ENCODE results near the gene HTT.

HTT gene

GRCh38 chr4:3244747-3245146, 170.3 kb downstream of the HTT start:
- Histone ChIP-seq H3K9ac (ENCODE audit: insufficient read length) (no peak overlapping the region), H3K27ac (no peak overlapping the region)

DNA sequence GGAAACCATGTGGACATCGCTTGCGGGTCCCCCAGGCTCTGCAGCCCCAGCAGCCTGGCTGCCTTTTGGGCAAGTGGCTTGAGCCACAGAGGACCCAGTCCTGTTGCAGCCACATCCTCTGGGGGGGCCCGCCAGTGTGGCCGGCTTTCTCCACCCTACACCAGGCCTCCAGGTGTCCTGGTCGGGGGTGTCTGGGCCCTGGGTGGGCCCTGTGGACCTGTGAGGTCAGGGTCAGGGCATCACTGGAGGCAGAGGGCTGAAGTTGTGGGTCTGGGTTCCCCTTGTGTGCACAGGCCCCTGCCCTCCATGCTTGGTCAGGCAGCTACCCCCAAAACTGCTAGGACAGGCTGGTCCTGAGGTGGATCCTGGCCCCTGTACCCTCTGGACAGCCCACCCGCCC, 171.2 kb downstream of the HTT start:
- no peak for TF ChIP-seq EZH2 (IDR thresholded peaks at IDR 0.05)
- TF ChIP-seq FOXP2 (optimal IDR thresholded peaks at IDR 0.05; ENCODE audit: control extremely low read depth, extremely low read length, insufficient read depth) = no peak
- TF ChIP-seq POLR2AphosphoS5 (IDR thresholded peaks at IDR 0.05; ENCODE audit: borderline replicate concordance, low read depth, low read length) = no peak
- Histone ChIP-seq H3K36me3 (ENCODE audit: insufficient read depth, low read length) (no peaks in the 10 kb centered on the region), H3K27ac (no peak overlapping the region), H3K9ac (ENCODE audit: insufficient read length) (no peak overlapping the region), H3K9me3 (ENCODE audit: low read depth, low read length) (no peaks in the 10 kb centered on the region), H3K4me3 (no peak overlapping the region)
- no peak for DNase-seq (ENCODE audit: low read depth, low spot score)

More at GRCh38 chr4:3244747-3245146, 170.3 kb downstream of the HTT start:
- Histone ChIP-seq H3K36me3 (ENCODE audit: insufficient read depth, low read length) (no peaks in the 10 kb centered on the region; the same call in 1 of the 2 replicates), H3K9me3 (ENCODE audit: low read depth, low read length) (no peaks in the 10 kb centered on the region), H3K4me3 (no peak overlapping the region)
- DNase-seq (ENCODE audit: low read depth, low spot score) = no peak
- TF ChIP-seq POLR2AphosphoS5 (IDR thresholded peaks at IDR 0.05; ENCODE audit: borderline replicate concordance, low read depth, low read length) (no peak), FOXP2 (optimal IDR thresholded peaks at IDR 0.05; ENCODE audit: control extremely low read depth, extremely low read length, insufficient read depth) (no peak), EZH2 (IDR thresholded peaks at IDR 0.05) (no peak)

- no peak for DNase-seq (ENCODE audit: low read depth, low spot score)
- Histone ChIP-seq H3K9me3 (ENCODE audit: low read depth, low read length) (no peaks in the 10 kb centered on the region), H3K36me3 (ENCODE audit: insufficient read depth, low read length) (no peaks in the 10 kb centered on the region), H3K9ac (ENCODE audit: insufficient read length) (no peak overlapping the region), H3K27ac (no peak overlapping the region), H3K4me3 (no peak overlapping the region)
- TF ChIP-seq FOXP2 (optimal IDR thresholded peaks at IDR 0.05; ENCODE audit: control extremely low read depth, extremely low read length, insufficient read depth) (no peak), POLR2AphosphoS5 (IDR thresholded peaks at IDR 0.05; ENCODE audit: borderline replicate concordance, low read depth, low read length) (no peak), EZH2 (IDR thresholded peaks at IDR 0.05) (no peak)
These were observed 172.2 kb downstream of the HTT start for GRCh38 chr4:3246458-3247398.

GRCh38 chr4:3247399-3248177, 173.1 kb downstream of the HTT start:
- Histone ChIP-seq H3K36me3 (ENCODE audit: insufficient read depth, low read length) (no peaks in the 10 kb centered on the region), H3K9ac (ENCODE audit: insufficient read length) (no peak overlapping the region), H3K9me3 (ENCODE audit: low read depth, low read length) (no peaks in the 10 kb centered on the region), H3K4me3 (no peak overlapping the region), H3K27ac (no peak overlapping the region)
- DNase-seq (ENCODE audit: low read depth, low spot score) = no peak
- TF ChIP-seq POLR2AphosphoS5 (IDR thresholded peaks at IDR 0.05; ENCODE audit: borderline replicate concordance, low read depth, low read length) (no peak), EZH2 (IDR thresholded peaks at IDR 0.05) (no peak), FOXP2 (optimal IDR thresholded peaks at IDR 0.05; ENCODE audit: control extremely low read depth, extremely low read length, insufficient read depth) (no peak)

DNA sequence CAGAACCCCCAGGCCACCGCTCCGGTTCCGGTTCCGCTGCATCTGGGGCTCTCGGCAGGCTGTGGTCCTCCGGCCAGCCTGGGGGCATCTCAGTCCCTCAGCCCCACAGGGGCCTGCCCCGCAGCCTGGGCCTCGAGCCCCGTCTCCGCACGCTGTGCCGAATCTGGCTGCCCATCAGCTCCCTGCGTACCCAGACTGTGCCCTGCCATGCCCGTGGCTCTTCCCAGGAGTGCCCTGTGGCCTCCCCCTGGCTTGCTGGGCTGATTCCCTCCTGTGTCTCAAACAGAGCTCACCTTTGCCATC, 173.6 kb downstream of the HTT start:
- no peak overlapping the region for H3K4me3 ChIP-seq
- H3K27ac ChIP-seq = no peak overlapping the region
- no peak for TF ChIP-seq EZH2 (IDR thresholded peaks at IDR 0.05)
- TF ChIP-seq POLR2AphosphoS5 (IDR thresholded peaks at IDR 0.05; ENCODE audit: borderline replicate concordance, low read depth, low read length) = no peak
- no peak for TF ChIP-seq FOXP2 (optimal IDR thresholded peaks at IDR 0.05; ENCODE audit: control extremely low read depth, extremely low read length, insufficient read depth)
- H3K36me3 ChIP-seq (ENCODE audit: insufficient read depth, low read length) = no peaks in the 10 kb centered on the region
- no peaks in the 10 kb centered on the region for H3K9me3 ChIP-seq (ENCODE audit: low read depth, low read length)
- H3K9ac ChIP-seq (ENCODE audit: insufficient read length) = no peak overlapping the region
- no peak for DNase-seq (ENCODE audit: low read depth, low spot score)

- no peak for DNase-seq (ENCODE audit: low read depth, low spot score)
- no peak for TF ChIP-seq POLR2AphosphoS5 (IDR thresholded peaks at IDR 0.05; ENCODE audit: borderline replicate concordance, low read depth, low read length)
- TF ChIP-seq FOXP2 (optimal IDR thresholded peaks at IDR 0.05; ENCODE audit: control extremely low read depth, extremely low read length, insufficient read depth) = no peak
- TF ChIP-seq EZH2 (IDR thresholded peaks at IDR 0.05) = no peak
- no peaks in the 10 kb centered on the region for H3K9me3 ChIP-seq (ENCODE audit: low read depth, low read length)
- H3K27ac ChIP-seq = no peak within 1 kb of the TSS
- H3K9ac ChIP-seq (ENCODE audit: insufficient read length) = no peak within 1 kb of the TSS
- no peaks in the 10 kb centered on the region for H3K36me3 ChIP-seq (ENCODE audit: insufficient read depth, low read length)
- H3K4me3 ChIP-seq = no peak within 1 kb of the TSS
These were observed 174.6 kb downstream of the HTT start, which contains the start of gene MSANTD1 for GRCh38 chr4:3248811-3249661. Gene MSANTD1, plus strand, starts transcription at chr4:3249159. Its CDS starts 64 bp downstream, at chr4:3249223.

- Histone ChIP-seq H3K9ac (ENCODE audit: insufficient read length) (no peak overlapping the region), H3K27ac (no peak overlapping the region), H3K9me3 (ENCODE audit: low read depth, low read length) (no peaks in the 10 kb centered on the region), H3K4me3 (no peak overlapping the region), H3K36me3 (ENCODE audit: insufficient read depth, low read length) (no peaks in the 10 kb centered on the region)
- TF ChIP-seq FOXP2 (optimal IDR thresholded peaks at IDR 0.05; ENCODE audit: control extremely low read depth, extremely low read length, insufficient read depth) (no peak), POLR2AphosphoS5 (IDR thresholded peaks at IDR 0.05; ENCODE audit: borderline replicate concordance, low read depth, low read length) (no peak), EZH2 (IDR thresholded peaks at IDR 0.05) (no peak)
- no peak for DNase-seq (ENCODE audit: low read depth, low spot score)
These were observed 175.4 kb downstream of the HTT start for GRCh38 chr4:3249711-3250437.
